ENCODE data around the gene LZTS3. TPM values are rescaled to one million over a fixed set of nuclear protein-coding genes. Genes with fewer than 3 reads are reported as not detected.
A peak's percentile ranks its signal among the peaks of the same experiment; 100 is the strongest.

The LZTS3 gene
- total and polyA plus RNA-seq, 2 of the 13 experiments (the other 11 are each of a cell fraction or from before 2014, with no cell fraction given): 10.1 to 31.3 TPM

DNA sequence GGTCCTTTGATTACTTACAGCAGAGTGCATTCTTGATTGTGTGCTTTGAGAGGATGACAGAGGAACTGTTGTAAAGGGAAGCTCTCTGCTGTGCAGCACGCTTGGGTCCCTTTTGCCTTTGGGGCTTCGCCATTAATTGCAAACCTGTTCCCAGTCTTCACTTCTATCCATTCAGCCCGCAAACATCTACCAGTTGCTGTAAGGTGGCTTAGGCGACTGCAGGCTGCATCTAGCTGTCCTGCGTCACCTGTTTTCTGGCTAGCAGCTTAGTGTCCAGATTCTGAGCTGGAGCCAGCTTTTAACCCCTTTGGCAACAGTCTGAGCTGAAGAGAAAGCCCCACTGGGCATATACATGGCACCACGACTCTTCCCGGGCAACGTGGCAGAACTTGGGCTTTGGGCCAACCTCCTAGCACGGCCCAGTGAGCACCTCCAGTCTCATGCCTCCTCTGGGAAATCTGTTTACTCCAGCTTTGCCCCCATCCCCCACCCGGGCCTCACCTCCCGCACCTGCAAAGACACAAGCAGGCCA, 11.2 kb downstream of the LZTS3 start (continued):
- TF ChIP-seq, protein P1, sequence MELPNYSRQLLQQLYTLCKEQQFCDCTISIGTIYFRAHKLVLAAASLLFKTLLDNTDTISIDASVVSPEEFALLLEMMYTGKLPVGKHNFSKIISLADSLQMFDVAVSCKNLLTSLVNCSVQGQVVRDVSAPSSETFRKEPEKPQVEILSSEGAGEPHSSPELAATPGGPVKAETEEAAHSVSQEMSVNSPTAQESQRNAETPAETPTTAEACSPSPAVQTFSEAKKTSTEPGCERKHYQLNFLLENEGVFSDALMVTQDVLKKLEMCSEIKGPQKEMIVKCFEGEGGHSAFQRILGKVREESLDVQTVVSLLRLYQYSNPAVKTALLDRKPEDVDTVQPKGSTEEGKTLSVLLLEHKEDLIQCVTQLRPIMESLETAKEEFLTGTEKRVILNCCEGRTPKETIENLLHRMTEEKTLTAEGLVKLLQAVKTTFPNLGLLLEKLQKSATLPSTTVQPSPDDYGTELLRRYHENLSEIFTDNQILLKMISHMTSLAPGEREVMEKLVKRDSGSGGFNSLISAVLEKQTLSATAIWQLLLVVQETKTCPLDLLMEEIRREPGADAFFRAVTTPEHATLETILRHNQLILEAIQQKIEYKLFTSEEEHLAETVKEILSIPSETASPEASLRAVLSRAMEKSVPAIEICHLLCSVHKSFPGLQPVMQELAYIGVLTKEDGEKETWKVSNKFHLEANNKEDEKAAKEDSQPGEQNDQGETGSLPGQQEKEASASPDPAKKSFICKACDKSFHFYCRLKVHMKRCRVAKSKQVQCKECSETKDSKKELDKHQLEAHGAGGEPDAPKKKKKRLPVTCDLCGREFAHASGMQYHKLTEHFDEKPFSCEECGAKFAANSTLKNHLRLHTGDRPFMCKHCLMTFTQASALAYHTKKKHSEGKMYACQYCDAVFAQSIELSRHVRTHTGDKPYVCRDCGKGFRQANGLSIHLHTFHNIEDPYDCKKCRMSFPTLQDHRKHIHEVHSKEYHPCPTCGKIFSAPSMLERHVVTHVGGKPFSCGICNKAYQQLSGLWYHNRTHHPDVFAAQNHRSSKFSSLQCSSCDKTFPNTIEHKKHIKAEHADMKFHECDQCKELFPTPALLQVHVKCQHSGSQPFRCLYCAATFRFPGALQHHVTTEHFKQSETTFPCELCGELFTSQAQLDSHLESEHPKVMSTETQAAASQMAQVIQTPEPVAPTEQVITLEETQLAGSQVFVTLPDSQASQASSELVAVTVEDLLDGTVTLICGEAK (IDR thresholded peaks at IDR 0.05): no peak
- TF ChIP-seq, protein P1 (CRISPR knock-in tag; IDR thresholded peaks at IDR 0.05): no peak
- peak; percentile 69; the same call in 1 of the 2 replicates for TF ChIP-seq KDM2A (CRISPR knock-in tag; IDR thresholded peaks at IDR 0.05; ENCODE audit: borderline replicate concordance, low read depth)
- no peak for TF ChIP-seq ARHGAP35 (CRISPR knock-in tag; IDR thresholded peaks at IDR 0.05; ENCODE audit: borderline replicate concordance)
- TF ChIP-seq, protein P2, sequence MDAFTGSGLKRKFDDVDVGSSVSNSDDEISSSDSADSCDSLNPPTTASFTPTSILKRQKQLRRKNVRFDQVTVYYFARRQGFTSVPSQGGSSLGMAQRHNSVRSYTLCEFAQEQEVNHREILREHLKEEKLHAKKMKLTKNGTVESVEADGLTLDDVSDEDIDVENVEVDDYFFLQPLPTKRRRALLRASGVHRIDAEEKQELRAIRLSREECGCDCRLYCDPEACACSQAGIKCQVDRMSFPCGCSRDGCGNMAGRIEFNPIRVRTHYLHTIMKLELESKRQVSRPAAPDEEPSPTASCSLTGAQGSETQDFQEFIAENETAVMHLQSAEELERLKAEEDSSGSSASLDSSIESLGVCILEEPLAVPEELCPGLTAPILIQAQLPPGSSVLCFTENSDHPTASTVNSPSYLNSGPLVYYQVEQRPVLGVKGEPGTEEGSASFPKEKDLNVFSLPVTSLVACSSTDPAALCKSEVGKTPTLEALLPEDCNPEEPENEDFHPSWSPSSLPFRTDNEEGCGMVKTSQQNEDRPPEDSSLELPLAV (CRISPR knock-in tag; conservative IDR thresholded peaks at IDR 0.05; ENCODE audit: low read depth): no peak
- TF ChIP-seq SP2 (CRISPR knock-in tag; IDR thresholded peaks at IDR 0.05): no peak
- TF ChIP-seq SIX4 (CRISPR knock-in tag; IDR thresholded peaks at IDR 0.05): no peak
- TF ChIP-seq, protein P3, sequence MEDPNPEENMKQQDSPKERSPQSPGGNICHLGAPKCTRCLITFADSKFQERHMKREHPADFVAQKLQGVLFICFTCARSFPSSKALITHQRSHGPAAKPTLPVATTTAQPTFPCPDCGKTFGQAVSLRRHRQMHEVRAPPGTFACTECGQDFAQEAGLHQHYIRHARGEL (CRISPR knock-in tag; IDR thresholded peaks at IDR 0.05): no peak
- no peak for TF ChIP-seq FOXA3 (CRISPR knock-in tag; IDR thresholded peaks at IDR 0.05)
- TF ChIP-seq, protein P4, sequence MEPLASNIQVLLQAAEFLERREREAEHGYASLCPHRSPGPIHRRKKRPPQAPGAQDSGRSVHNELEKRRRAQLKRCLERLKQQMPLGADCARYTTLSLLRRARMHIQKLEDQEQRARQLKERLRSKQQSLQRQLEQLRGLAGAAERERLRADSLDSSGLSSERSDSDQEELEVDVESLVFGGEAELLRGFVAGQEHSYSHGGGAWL (CRISPR knock-in tag; IDR thresholded peaks at IDR 0.05): no peak
- TF ChIP-seq ZNF766 (CRISPR knock-in tag; IDR thresholded peaks at IDR 0.05; ENCODE audit: borderline replicate concordance): no peak
- TF ChIP-seq, protein P5, sequence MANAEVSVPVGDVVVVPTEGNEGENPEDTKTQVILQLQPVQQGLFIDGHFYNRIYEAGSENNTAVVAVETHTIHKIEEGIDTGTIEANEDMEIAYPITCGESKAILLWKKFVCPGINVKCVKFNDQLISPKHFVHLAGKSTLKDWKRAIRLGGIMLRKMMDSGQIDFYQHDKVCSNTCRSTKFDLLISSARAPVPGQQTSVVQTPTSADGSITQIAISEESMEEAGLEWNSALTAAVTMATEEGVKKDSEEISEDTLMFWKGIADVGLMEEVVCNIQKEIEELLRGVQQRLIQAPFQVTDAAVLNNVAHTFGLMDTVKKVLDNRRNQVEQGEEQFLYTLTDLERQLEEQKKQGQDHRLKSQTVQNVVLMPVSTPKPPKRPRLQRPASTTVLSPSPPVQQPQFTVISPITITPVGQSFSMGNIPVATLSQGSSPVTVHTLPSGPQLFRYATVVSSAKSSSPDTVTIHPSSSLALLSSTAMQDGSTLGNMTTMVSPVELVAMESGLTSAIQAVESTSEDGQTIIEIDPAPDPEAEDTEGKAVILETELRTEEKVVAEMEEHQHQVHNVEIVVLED (CRISPR knock-in tag; IDR thresholded peaks at IDR 0.05; ENCODE audit: borderline replicate concordance): no peak
- TF ChIP-seq ZNF432 (CRISPR knock-in tag; IDR thresholded peaks at IDR 0.05; ENCODE audit: borderline replicate concordance): no peak
- TF ChIP-seq, protein P6, sequence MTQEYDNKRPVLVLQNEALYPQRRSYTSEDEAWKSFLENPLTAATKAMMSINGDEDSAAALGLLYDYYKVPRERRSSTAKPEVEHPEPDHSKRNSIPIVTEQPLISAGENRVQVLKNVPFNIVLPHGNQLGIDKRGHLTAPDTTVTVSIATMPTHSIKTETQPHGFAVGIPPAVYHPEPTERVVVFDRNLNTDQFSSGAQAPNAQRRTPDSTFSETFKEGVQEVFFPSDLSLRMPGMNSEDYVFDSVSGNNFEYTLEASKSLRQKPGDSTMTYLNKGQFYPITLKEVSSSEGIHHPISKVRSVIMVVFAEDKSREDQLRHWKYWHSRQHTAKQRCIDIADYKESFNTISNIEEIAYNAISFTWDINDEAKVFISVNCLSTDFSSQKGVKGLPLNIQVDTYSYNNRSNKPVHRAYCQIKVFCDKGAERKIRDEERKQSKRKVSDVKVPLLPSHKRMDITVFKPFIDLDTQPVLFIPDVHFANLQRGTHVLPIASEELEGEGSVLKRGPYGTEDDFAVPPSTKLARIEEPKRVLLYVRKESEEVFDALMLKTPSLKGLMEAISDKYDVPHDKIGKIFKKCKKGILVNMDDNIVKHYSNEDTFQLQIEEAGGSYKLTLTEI (CRISPR knock-in tag; conservative IDR thresholded peaks at IDR 0.05): no peak
